Heart left ventricle (tissue), 16 donors: ENCODE measurements around the gene F2R. TPM values are rescaled to one million over a fixed set of nuclear protein-coding genes. Genes with fewer than 3 reads are reported as not detected.
A peak's percentile ranks its signal among the peaks of the same experiment; 100 is the strongest.

Experiments
- ATAC-seq, 4 donors: fragments of 200-7000 bp; cut with Tn5 transposase; one replicate each; pipeline ENCODE4 v1.9.1; 2020 to 2022; ENCODE audit warnings: moderate library complexity in 4 of 4, mild to moderate bottlenecking in 3 of 4, moderate number of reproducible peaks in 1 of 4
- DNase-seq, 5 donors: peaks; one replicate each; pipeline ENCODE4 v3.0.0-alpha.2; 2020
- H3K27ac ChIP-seq, 12 donors: fragments of 200-600 bp; sonication (generic) in 4 of 12; one replicate each; pipeline versions ENCODE4 v1.5.0 to v1.8.0; 2016 to 2022; ENCODE audit warnings: mild to moderate bottlenecking in 2 of 12
- H3K27me3 ChIP-seq, 9 donors: fragments of 200-600 bp; sonication (generic) in 2 of 9; one replicate each; pipeline versions ENCODE4 v1.5.1 to v1.8.0; 2016 to 2022; ENCODE audit warnings: mild to moderate bottlenecking in 3 of 9
- H3K36me3 ChIP-seq, 9 donors: fragments of 200-600 bp; sonication (generic) in 2 of 9; one replicate each; pipeline versions ENCODE4 v1.5.0 to v1.8.0; 2018 to 2022; ENCODE audit warnings: mild to moderate bottlenecking in 2 of 9
- H3K4me1 ChIP-seq, 12 donors: fragments of 200-600 bp; sonication (generic) in 4 of 12; one replicate each; pipeline versions ENCODE4 v1.5.0 to v1.8.0; 2016 to 2022; ENCODE audit warnings: mild to moderate bottlenecking in 3 of 12
- H3K4me3 ChIP-seq, 12 donors: fragments of 200-600 bp; sonication (generic) in 4 of 12; one replicate each; pipeline versions ENCODE4 v1.5.0 to v1.8.0; 2017 to 2022; ENCODE audit warnings: mild to moderate bottlenecking in 9 of 12, moderate library complexity in 4 of 12
- H3K9me3 ChIP-seq, 12 donors: fragments of 200-600 bp; sonication (generic) in 4 of 12; one replicate each; pipeline versions ENCODE4 v1.5.0 to v1.8.0; 2016 to 2022; ENCODE audit warnings: mild to moderate bottlenecking in 1 of 12
- CTCF ChIP-seq, 12 donors: fragments of 200-600 bp; sonication (generic) in 4 of 12; IDR thresholded peaks; one replicate each; pipeline versions ENCODE4 v1.5.0 to v1.8.0; 2018 to 2022; ENCODE audit warnings: antibody characterized with exemption in 12 of 12, mild to moderate bottlenecking in 5 of 12
- POLR2A ChIP-seq, 2 donors: fragments of 450-650 bp; IDR thresholded peaks; one replicate each; pipeline ENCODE4 v1.6.1; 2017; ENCODE audit warnings: antibody characterized with exemption in 2 of 2, mild to moderate bottlenecking in 2 of 2, moderate library complexity in 2 of 2
- WGBS, 4 donors: extraction: QIAGEN DNeasy Blood & Tissue Kit in 2 of 4; methylation state at CpG; one replicate each; pipeline versions ENCODE4 v1.1.5 to v1.1.7; 2013 to 2018; 5-methylcytosine and 5-hydroxymethylcytosine counted together
- intact Hi-C, 10 donors: fragments of 100-400 bp; cut with DNase I; formaldehyde crosslinking; loops; one replicate each; pipeline versions ENCODE4 v1.11.1 to v1.14.2; 2022
- polyA plus RNA-seq, 2 donors: library from polyadenylated mRNA; stranded (reverse); fragments of 200-250 nt; gene quantifications; one replicate each; pipeline ENCODE4 v1.2.3, GENCODE V29; 2013
- total RNA-seq, 9 donors: library from RNA; depleted of rRNA in 2 of 9; stranded (reverse); fragments of >200 nt in 2 of 9; fragmentation: NEBNext Ultra II Directional in 3 of 9; extraction: Animal tissue kit (Norgen Biotek cat#: 25700) in 3 of 9; gene quantifications; one replicate each; pipeline versions ENCODE4 v1.1.0 to v1.2.4, GENCODE V29; 2016 to 2023
- donor health status: ischemic (EF 13 %, LVEDD 7.1; RV severe dilation, severe dysfunction).
- donor health status: healthy with polysubstance abuse.
- donor health status: DM: no; HTN: yes; CAD: no.
- donor health status: DM: no; HTN: no; CAD: no.
- donor health status: ischemic (EF 25% LVEDD 6.9; RV normal size, moderate dysfunction).
- donor health status: ischemic (EF 25% LVEDD 5.7; RV mildly dilated, moderate dysfunction).
- donor health status: healthy.
- donor health status: DM: yes; HTN: yes; CAD: no.
- donor health status: ischemic (EF 35%, LVEDD 5.7; RV mildly dilated, moderate dysfunction).
- donor health status: nonischemic (EF 11% LVEDD 7.7; RV severe dilation, severe dysfunction).
- donor health status: DM: yes; HTN: yes; CAD: no.
- donor health status: PGD.
- donor health status: ischemic (EF 29% LVEDD 5.4; RV normal size, mild dysfunction).
- donor health status: nonischemic (EF 23%, LVEDD 6.1; RV moderate dilation, normal function).

F2R gene
- total and polyA plus RNA-seq, 11 donors: 2.5 to 28.2 (median 13.6) TPM

DNA sequence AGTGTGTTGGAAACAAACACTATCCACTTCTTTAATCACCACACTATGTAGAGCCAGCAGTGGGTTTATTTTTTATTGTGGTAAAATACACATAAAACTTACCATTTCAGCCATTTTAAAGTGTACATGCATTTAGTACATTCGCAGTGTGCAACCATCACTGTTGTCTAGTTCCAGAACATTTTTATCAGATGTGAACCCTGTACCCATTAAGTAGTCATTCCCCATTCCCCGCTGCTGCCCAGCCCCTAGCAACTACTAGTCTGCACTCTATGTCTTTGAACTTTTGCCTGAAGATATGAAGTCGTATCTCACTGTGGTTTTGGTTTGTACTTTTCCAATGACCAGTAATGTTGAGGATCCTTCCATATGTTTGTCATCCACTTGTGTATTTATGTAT is 30.2 kb upstream of the F2R start:
- WGBS, 4 donors: 91 to 96% (median 95%) methylated on average over 3 of the region's 3 CpGs
- no peak for ATAC-seq

GRCh38 chr5:76688212-76688611 is 27.7 kb upstream of the F2R start:
- DNase-seq: no peak
- intact Hi-C loops: no loop called here
- peaks cover 0 to 16% (median 0%) of the 10 kb centered on the region in 9 donors for H3K36me3 ChIP-seq
- H3K4me3 ChIP-seq: no peak overlapping the region
- 96 to 100% (median 97%) methylated on average over 1 of the region's 1 CpG for WGBS, 4 donors
- no peak overlapping the region for H3K27ac ChIP-seq
- no peaks in the 10 kb centered on the region for H3K9me3 ChIP-seq
- TF ChIP-seq CTCF (IDR thresholded peaks at IDR 0.05) (no peak), POLR2A (IDR thresholded peaks at IDR 0.05) (no peak)
- peaks cover 0 to 49% (median 20%) of the 10 kb centered on the region in 12 donors for H3K4me1 ChIP-seq
- no peaks in the 10 kb centered on the region for H3K27me3 ChIP-seq
- no peak for ATAC-seq

More for the DNA sequence above, 30.2 kb upstream of the F2R start:
- TF ChIP-seq CTCF (IDR thresholded peaks at IDR 0.05) (no peak), POLR2A (IDR thresholded peaks at IDR 0.05) (no peak)
- Histone ChIP-seq H3K4me3 (no peak overlapping the region), H3K36me3 (peaks cover 0 to 16% (median 0%) of the 10 kb centered on the region in 9 donors), H3K27ac (peak overlapping the region in 1 of 12 donors; percentile 37), H3K27me3 (no peaks in the 10 kb centered on the region), H3K4me1 (peaks cover 0 to 48% (median 9%) of the 10 kb centered on the region in 12 donors), H3K9me3 (no peaks in the 10 kb centered on the region)
- DNase-seq: no peak
- intact Hi-C loops: no loop called here

DNA sequence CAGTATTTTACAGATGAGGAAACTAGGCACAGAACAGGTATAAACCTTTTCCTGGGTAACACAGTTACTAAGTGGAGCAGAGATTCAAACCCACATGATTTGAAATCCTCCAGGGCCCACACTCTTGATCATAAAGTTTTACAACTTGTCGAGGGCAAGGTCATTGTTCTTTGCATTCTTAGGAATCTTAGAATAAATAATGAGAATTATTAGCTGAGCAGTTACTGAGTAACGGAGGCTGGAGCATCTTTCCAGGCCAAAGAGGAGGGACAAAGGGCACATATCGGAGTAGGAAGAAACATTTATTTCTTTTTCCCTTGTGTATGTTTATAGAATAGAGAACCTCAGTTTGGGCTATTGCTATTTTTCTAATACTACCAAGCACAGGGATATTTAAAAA is 27.1 kb upstream of the F2R start:
- no peaks in the 10 kb centered on the region for H3K9me3 ChIP-seq
- 84 to 97% (median 92%) methylated on average over 3 of the region's 3 CpGs for WGBS, 4 donors
- no peaks in the 10 kb centered on the region for H3K27me3 ChIP-seq
- H3K27ac ChIP-seq: peak overlapping the region in 3 of 12 donors; percentile 35 to 84 (median 71)
- peaks cover 0 to 47% (median 20%) of the 10 kb centered on the region in 12 donors for H3K4me1 ChIP-seq
- H3K4me3 ChIP-seq: no peak overlapping the region
- intact Hi-C loops: no loop called here
- TF ChIP-seq CTCF (IDR thresholded peaks at IDR 0.05) (no peak), POLR2A (IDR thresholded peaks at IDR 0.05) (no peak)
- H3K36me3 ChIP-seq: peaks cover 0 to 18% (median 0%) of the 10 kb centered on the region in 9 donors
- DNase-seq (no peak), ATAC-seq (no peak)

DNA sequence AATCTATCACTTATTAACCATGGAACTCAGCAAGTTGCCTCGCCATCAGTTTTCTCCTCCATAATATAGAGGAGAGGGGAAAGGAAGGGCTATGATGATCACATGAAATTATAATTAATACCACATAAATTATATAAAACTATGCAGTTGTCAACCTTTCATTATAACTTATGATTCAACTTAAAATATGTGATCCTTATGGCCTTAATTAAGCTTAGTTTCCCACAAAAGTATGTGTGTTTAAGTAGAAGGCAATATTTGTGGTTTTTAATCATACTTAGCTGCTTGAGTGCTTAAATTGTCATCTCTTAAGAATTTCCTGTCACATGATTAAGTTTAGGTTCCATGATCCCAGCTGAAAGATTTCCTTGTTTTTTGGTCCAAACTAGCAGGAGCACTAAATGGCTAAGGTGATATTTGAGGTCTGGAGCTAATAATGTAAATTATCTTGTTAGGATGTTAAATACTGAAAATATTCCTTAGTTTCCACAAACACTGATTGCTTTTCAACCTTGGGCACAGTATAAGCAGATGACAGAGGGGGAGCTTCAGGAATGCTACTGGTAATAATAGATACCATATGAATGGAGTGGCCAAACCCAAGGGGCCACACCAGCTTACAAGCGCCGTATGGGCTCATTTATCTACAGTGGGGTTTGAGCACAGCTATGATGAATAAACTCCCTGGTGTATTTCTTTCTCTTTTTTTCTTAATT is 26.4 kb upstream of the F2R start:
- ATAC-seq (peak in 1 of 4 donors; percentile 12), DNase-seq (no peak)
- Histone ChIP-seq H3K36me3 (peaks cover 0 to 21% (median 0%) of the 10 kb centered on the region in 9 donors), H3K27me3 (no peaks in the 10 kb centered on the region), H3K4me1 (peaks cover 0 to 42% (median 20%) of the 10 kb centered on the region in 12 donors), H3K9me3 (no peaks in the 10 kb centered on the region), H3K27ac (peak overlapping the region in 5 of 12 donors; percentile 5 to 84 (median 64)), H3K4me3 (no peak overlapping the region)
- intact Hi-C loops: no loop called here
- TF ChIP-seq CTCF (IDR thresholded peaks at IDR 0.05) (no peak), POLR2A (IDR thresholded peaks at IDR 0.05) (no peak)
- WGBS, 4 donors: 82 to 90% (median 88%) methylated on average over 3 of the region's 3 CpGs
